B cell (primary cell): Measurements from ENCODE around the gene LASP1.

Experiments
- EZH2 ChIP-seq: IDR thresholded peaks from 2 replicates; pipeline ENCODE4 v1.6.1; 2012; ENCODE audit warnings: borderline replicate concordance, low read depth, mild to moderate bottlenecking, moderate library complexity, low read length; ENCODE audit not compliant: insufficient read depth, poor library complexity, severe bottlenecking
- TF ChIP-seq, protein P1 (sequence below): fragments of 200-600 bp; IDR thresholded peaks from one replicate; pipeline ENCODE4 v1.8.0; 2022; ENCODE audit warnings: antibody characterized with exemption, mild to moderate bottlenecking

DNA sequence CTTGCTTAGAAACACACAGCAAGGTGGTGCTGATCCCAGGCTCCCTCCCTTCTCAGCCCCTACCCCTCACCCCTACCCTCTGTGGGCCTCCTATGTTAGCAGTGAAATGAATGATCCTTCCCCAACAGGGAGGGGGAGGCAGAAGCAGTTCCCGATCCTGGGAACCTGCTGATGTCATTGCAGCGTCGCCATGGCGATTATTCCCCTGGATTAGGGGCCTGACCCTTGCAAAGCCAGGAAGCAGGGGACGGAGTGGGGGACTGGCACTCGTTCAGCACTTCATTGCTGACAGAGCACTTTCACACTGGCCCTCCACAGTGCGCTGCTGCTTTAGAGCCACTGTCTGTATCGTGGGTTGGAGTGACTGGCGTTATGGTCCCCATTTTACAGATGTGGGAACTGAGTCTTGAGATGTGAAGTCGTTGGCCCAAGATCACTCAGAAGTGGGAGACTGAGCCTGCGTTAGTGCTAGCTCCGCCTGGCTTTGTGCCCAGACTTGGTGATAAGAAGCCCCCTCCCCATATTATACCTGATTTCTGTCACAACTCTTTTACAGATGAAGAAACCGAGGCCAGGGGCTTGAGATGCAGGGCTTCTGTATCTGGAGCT is 26.6 kb downstream of the LASP1 start:
- TF ChIP-seq, protein P1, sequence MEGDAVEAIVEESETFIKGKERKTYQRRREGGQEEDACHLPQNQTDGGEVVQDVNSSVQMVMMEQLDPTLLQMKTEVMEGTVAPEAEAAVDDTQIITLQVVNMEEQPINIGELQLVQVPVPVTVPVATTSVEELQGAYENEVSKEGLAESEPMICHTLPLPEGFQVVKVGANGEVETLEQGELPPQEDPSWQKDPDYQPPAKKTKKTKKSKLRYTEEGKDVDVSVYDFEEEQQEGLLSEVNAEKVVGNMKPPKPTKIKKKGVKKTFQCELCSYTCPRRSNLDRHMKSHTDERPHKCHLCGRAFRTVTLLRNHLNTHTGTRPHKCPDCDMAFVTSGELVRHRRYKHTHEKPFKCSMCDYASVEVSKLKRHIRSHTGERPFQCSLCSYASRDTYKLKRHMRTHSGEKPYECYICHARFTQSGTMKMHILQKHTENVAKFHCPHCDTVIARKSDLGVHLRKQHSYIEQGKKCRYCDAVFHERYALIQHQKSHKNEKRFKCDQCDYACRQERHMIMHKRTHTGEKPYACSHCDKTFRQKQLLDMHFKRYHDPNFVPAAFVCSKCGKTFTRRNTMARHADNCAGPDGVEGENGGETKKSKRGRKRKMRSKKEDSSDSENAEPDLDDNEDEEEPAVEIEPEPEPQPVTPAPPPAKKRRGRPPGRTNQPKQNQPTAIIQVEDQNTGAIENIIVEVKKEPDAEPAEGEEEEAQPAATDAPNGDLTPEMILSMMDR = no peak
- no peak for TF ChIP-seq EZH2
